Progenitor cell of endocrine pancreas (in vitro differentiated cells): ENCODE measurements around the gene RSPO4. TPM values are rescaled to one million over a fixed set of nuclear protein-coding genes. Genes with fewer than 3 reads are reported as not detected.
"Not testable (repeated sequence)": the region's sequence is repeated elsewhere in the genome, so short reads cannot be mapped to it uniquely, and the experiment has no call there.

Experiments
- DNase-seq: peaks from one replicate; pipeline ENCODE4 v3.0.0; 2021; ENCODE audit warnings: low spot score; ENCODE audit not compliant: unreplicated experiment
- H3K27ac Mint-ChIP-seq: 2 replicates; pipeline ENCODE4 v1.8.0; 2021; ENCODE audit warnings: mild to moderate bottlenecking, moderate library complexity, mixed read lengths
- H3K27me3 Mint-ChIP-seq: 2 replicates; pipeline ENCODE4 v1.8.0; 2021; ENCODE audit warnings: mixed read lengths
- H3K36me3 Mint-ChIP-seq: 2 replicates; pipeline ENCODE4 v1.8.0; 2022; ENCODE audit warnings: mixed read lengths; ENCODE audit not compliant: insufficient read depth
- H3K4me1 Mint-ChIP-seq: 2 replicates; pipeline ENCODE4 v1.8.0; 2021; ENCODE audit warnings: low read depth, mixed read lengths
- H3K4me3 Mint-ChIP-seq: 2 replicates; pipeline ENCODE4 v1.8.0; 2021; ENCODE audit warnings: low read depth, mild to moderate bottlenecking, moderate library complexity, mixed read lengths
- H3K9me3 Mint-ChIP-seq: 2 replicates; pipeline ENCODE4 v1.8.0; 2021; ENCODE audit warnings: low read depth, mixed read lengths
- CTCF ChIP-seq: fragments of 200-600 bp; sonication (generic); IDR thresholded peaks from one replicate; pipeline ENCODE4 v1.5.0; 2021; ENCODE audit warnings: antibody characterized with exemption, mild to moderate bottlenecking; ENCODE audit not compliant: unreplicated experiment
- total RNA-seq: library from RNA; stranded (reverse); gene quantifications from 2 replicates; pipeline ENCODE4 v1.2.1, GENCODE V29; 2021

Gene RSPO4
- total RNA-seq, 1 donor from 2014 or later: 1.4 TPM

GRCh38 chr20:988272-988671, 13.8 kb downstream of the RSPO4 start:
- Mint-ChIP-seq H3K27me3 (peaks cover 10% of the 10 kb centered on the region), H3K27ac (no peak overlapping the region), H3K9me3 (no peaks in the 10 kb centered on the region), H3K4me1 (no peaks in the 10 kb centered on the region), H3K36me3 (no peaks in the 10 kb centered on the region), H3K4me3 (no peak overlapping the region)
- no peak for TF ChIP-seq CTCF
- DNase-seq: no peak

DNA sequence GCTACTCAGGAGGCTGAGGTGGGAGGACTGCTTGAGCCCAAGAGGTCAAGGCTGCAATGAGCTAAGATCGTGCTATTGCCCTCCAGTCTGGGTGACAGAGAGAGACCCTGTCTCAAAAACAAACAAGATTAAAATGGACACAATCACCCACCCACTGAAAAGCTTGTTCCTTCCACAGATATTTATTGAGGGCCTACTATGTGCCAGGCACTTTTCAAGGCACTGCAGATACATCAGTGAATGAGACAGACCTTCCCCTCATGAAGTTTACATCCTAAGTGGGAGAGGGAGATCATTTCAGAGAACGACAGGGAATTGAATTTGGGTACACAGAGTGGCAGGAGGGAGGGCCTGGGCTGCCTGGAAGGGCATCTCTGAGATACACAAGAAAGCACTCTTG, 14.4 kb downstream of the RSPO4 start:
- DNase-seq: no peak
- Mint-ChIP-seq H3K27ac (no peak overlapping the region), H3K4me3 (no peak overlapping the region), H3K4me1 (no peaks in the 10 kb centered on the region), H3K36me3 (no peaks in the 10 kb centered on the region), H3K27me3 (peaks cover 10% of the 10 kb centered on the region), H3K9me3 (no peaks in the 10 kb centered on the region)
- TF ChIP-seq CTCF: no peak

DNA sequence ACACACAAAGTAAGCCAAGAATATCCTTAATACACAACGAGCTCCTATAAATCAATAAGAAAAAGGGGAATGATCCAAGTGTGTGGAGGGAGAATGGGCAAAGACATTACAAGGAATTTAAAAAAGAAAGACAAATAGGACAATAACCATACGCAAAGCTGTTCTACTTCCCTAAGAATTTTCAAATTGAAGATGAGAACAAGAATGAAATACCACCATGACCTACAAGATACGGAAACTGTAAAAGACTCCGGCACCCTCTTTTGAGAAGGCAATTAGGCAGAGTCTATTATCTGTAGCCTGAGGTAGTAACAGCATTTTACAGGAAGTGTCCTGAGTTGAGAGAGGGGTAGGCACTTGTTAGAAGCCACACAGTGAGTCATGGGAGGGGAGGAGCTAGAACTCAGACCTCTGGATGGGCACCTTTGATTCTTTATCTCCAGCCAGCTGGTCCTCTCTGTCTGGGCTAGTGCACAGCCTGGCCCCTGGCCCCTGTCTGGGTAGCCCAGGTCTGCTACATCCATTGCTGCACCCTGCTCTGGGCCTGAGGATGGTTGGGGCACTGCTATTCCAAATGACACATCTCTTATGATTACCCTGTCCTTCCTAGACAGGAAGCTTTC, 15.3 kb downstream of the RSPO4 start:
- H3K4me1 Mint-ChIP-seq: no peaks in the 10 kb centered on the region
- H3K36me3 Mint-ChIP-seq: no peaks in the 10 kb centered on the region
- H3K4me3 Mint-ChIP-seq: no peak overlapping the region
- H3K9me3 Mint-ChIP-seq: no peaks in the 10 kb centered on the region
- peaks cover 10% of the 10 kb centered on the region for H3K27me3 Mint-ChIP-seq
- no peak overlapping the region for H3K27ac Mint-ChIP-seq
- DNase-seq: no peak
- TF ChIP-seq CTCF: no peak

GRCh38 chr20:984994-985393, 17.1 kb downstream of the RSPO4 start:
- not testable (repeated sequence) for H3K27me3 Mint-ChIP-seq, H3K4me3 Mint-ChIP-seq, H3K9me3 Mint-ChIP-seq, H3K36me3 Mint-ChIP-seq, H3K27ac Mint-ChIP-seq, H3K4me1 Mint-ChIP-seq, DNase-seq

DNA sequence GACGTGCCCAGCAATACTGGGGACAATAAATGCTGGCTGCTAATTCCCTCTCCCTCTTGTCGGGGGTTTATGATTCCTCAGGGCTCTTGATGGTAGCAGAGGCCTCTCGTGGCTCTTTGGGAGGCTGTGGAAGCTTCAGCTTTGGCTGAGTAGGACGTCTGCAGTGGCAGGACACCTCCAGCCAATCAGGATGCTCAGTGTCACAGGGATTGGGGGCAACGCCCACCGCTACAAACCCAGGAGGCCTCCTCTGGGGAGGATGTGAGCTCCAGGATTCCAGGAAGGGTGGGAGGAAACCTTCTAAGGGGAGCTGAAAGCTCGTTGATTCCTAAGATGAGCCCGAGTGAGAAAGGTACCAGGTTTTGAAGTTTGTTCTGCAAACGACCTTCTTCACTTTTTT, 19.4 kb downstream of the RSPO4 start:
- Mint-ChIP-seq H3K4me1 (no peaks in the 10 kb centered on the region), H3K9me3 (no peaks in the 10 kb centered on the region), H3K27me3 (peaks cover 9% of the 10 kb centered on the region), H3K4me3 (no peak overlapping the region), H3K36me3 (no peaks in the 10 kb centered on the region), H3K27ac (no peak overlapping the region)
- TF ChIP-seq CTCF: no peak
- DNase-seq: no peak

DNA sequence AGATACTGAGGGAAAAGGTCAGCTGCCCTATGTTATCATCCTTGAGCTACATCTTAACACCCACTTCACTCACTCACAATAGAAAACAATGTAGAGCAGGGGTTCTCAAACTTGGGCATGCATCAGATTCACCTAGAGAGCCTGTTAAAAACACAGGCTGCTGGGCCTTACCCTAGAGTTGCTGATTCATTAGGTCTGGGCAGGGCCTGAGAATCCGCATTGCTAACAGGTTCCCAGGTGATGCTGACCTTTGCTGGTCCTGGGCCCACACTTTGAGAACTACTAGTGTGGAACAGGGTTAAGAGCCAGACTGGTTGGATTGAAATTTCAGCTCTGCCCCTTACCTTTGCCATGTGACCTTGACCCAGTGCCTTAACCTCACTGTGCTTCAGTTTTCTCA, 25.1 kb downstream of the RSPO4 start:
- no peak for TF ChIP-seq CTCF
- H3K36me3 Mint-ChIP-seq: no peaks in the 10 kb centered on the region
- no peak overlapping the region for H3K27ac Mint-ChIP-seq
- peaks cover 4% of the 10 kb centered on the region for H3K27me3 Mint-ChIP-seq
- no peaks in the 10 kb centered on the region for H3K9me3 Mint-ChIP-seq
- no peak for DNase-seq
- H3K4me1 Mint-ChIP-seq: no peaks in the 10 kb centered on the region
- no peak overlapping the region for H3K4me3 Mint-ChIP-seq
